K562 (cell line): Measurements from ENCODE around the gene AIFM3. TPM values are rescaled to one million over a fixed set of nuclear protein-coding genes. Genes with fewer than 3 reads are reported as not detected.

ENCODE experiments used
- CREB5 ChIP-seq: fragments of 250-450 bp; sonication (Bioruptor Pico); IDR thresholded peaks from 2 replicates; pipeline ENCODE4 v1.5.0; 2020; ENCODE audit warnings: mild to moderate bottlenecking
- E2F5 ChIP-seq: sonication (generic); formaldehyde crosslinking; IDR thresholded peaks from 2 replicates; pipeline ENCODE4 v1.8.0; 2022; ENCODE audit warnings: mild to moderate bottlenecking, missing genetic modification reagents
- EGR1 ChIP-seq: fragments of 450-650 bp; conservative IDR thresholded peaks from 2 replicates; pipeline ENCODE4 v1.6.1; 2017; ENCODE audit warnings: mild to moderate bottlenecking
- FOXK2 ChIP-seq, 2 experiments: fragments of 450-650 bp; IDR thresholded peaks in 1 of 2; conservative IDR thresholded peaks in 1 of 2; 2 replicates each; pipeline ENCODE4 v1.6.1; 2016; ENCODE audit warnings: low read depth in 2 of 2, mild to moderate bottlenecking in 1 of 2
- HMGN3 ChIP-seq: IDR thresholded peaks from 2 replicates; pipeline ENCODE4 v1.6.1; 2011; ENCODE audit warnings: borderline replicate concordance, low read depth, mild to moderate bottlenecking, mixed read lengths, low read length; ENCODE audit not compliant: insufficient read length; ENCODE audit errors: extremely low read depth
- MCM3 ChIP-seq: fragments of 450-650 bp; IDR thresholded peaks from 2 replicates; pipeline ENCODE4 v1.6.1; 2016
- MLLT1 ChIP-seq, 2 experiments: fragments of 450-650 bp; IDR thresholded peaks; 2 replicates each; pipeline ENCODE4 v1.6.1; 2016
- NELFE ChIP-seq: IDR thresholded peaks from 2 replicates; pipeline ENCODE4 v1.6.1; 2011; ENCODE audit warnings: mild to moderate bottlenecking; ENCODE audit not compliant: insufficient read depth, insufficient read length
- POU5F1 ChIP-seq: fragments of 150-350 bp; IDR thresholded peaks from 2 replicates; pipeline ENCODE4 v1.6.1; 2014; ENCODE audit warnings: borderline replicate concordance, low read length, low read depth, mild to moderate bottlenecking; ENCODE audit not compliant: partially characterized antibody
- RAD21 ChIP-seq, 2 experiments: fragments of 250-450 bp in 1 of 2; fragments of 450-650 bp in 1 of 2; sonication (Bioruptor Pico) in 1 of 2; formaldehyde crosslinking in 1 of 2; IDR thresholded peaks in 1 of 2; conservative IDR thresholded peaks in 1 of 2; 2 replicates each; pipeline versions ENCODE4 v1.4.0 to v1.8.0; 2020 to 2022; ENCODE audit warnings: mild to moderate bottlenecking in 2 of 2, moderate library complexity in 1 of 2
- TCFL5 ChIP-seq: fragments of 250-450 bp; sonication (Bioruptor Pico); conservative IDR thresholded peaks from 2 replicates; pipeline ENCODE4 v1.6.1; 2021; ENCODE audit warnings: mild to moderate bottlenecking, moderate library complexity, matching md5 sums
- TRIM24 ChIP-seq, 2 experiments: fragments of 450-650 bp; IDR thresholded peaks; 2 replicates each; pipeline ENCODE4 v1.6.1; 2016
- ZNF407 ChIP-seq: fragments of 450-650 bp; IDR thresholded peaks from 2 replicates; pipeline ENCODE4 v1.6.1; 2016; ENCODE audit warnings: low read depth
- polyA plus RNA-seq, 8 experiments: library from polyadenylated mRNA; depleted of rRNA in 4 of 8; stranded (reverse) in 5 of 8; unstranded in 3 of 8; fragments of >200 nt; fragmentation: Nextera tagmentation in 2 of 8; fragmentation: Illumina TruSeq in 1 of 8; extraction: Ambion mirVana in 2 of 8; extraction: Trizol in 1 of 8; gene quantifications; 2 replicates each; pipeline versions ENCODE4 v1.2.1 to v1.2.3, GENCODE V29; 2011 to 2014; ENCODE audit warnings: inconsistent platforms in 1 of 8, missing spikeins in 1 of 8
- total RNA-seq, 7 experiments: library from RNA; depleted of rRNA in 6 of 7; stranded (reverse); fragments of >200 nt in 6 of 7; fragmentation: Illumina TruSeq in 2 of 7; extraction: Trizol in 2 of 7; gene quantifications; 2 replicates each; pipeline versions ENCODE4 v1.2.1 to v1.2.3, GENCODE V29; 2011 to 2021; ENCODE audit warnings: low replicate concordance in 1 of 7

AIFM3 gene
- total and polyA plus RNA-seq, 9 of the 15 experiments (the other 6 are each of a cell fraction or from before 2014, with no cell fraction given) = 0.03 to 0.20 (median 0.07) TPM; not detected in 1

- TF ChIP-seq ZNF407 (no peak), CREB5 (no peak), MCM3 (no peak), NELFE (no peak), FOXK2 (conservative IDR thresholded peaks at IDR 0.05 in 1 of 2, IDR thresholded peaks at IDR 0.05 in 1 of 2; ENCODE audit: low read depth in 2 of 2) (no peak), E2F5 (CRISPR knock-in tag) (no peak), MLLT1 (IDR thresholded peaks at IDR 0.05) (no peak), TRIM24 (IDR thresholded peaks at IDR 0.05) (no peak), RAD21 (CRISPR knock-in tag; conservative IDR thresholded peaks at IDR 0.05 in 1 of 2, IDR thresholded peaks at IDR 0.05 in 1 of 2) (no peak), POU5F1 (no peak), EGR1 (no peak), TCFL5 (CRISPR knock-in tag) (no peak), HMGN3 (no peak)
These were observed 29.8 kb upstream of the AIFM3 start (continued) for GRCh38 chr22:20937031-20937793.
